Activated CD4-positive, alpha-beta T cell treated with anti-CD3 and anti-CD28 coated beads, Interleukin-2, amount 50 U/mL, for 24 hours (primary cell): ENCODE data around the gene FTO.

Experiments
- DNase-seq, 2 donors: peaks; one replicate each; pipeline ENCODE4 v3.0.0-alpha.2; 2020; ENCODE audit warnings: low read depth in 1 of 2, low spot score in 1 of 2

The FTO gene

DNA sequence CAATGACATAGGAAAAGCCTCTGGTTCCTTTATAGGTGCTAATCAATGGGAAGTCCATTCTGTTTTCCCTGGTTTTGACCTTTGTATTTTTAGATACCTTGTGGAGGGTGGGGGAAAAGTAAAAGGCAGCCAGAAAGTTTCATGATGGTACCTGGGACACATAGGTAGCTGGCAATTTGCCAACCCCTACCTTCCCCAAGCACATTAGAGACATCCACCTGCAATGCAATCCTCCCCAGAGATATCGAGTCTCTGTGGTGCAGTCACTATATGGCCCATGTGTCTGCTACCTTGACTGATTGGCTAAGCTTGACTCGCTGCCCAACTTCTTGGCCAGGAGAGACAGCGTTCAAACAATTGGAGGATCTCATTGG is 496.2 kb downstream of the FTO start:
- DNase-seq = no peak

DNA sequence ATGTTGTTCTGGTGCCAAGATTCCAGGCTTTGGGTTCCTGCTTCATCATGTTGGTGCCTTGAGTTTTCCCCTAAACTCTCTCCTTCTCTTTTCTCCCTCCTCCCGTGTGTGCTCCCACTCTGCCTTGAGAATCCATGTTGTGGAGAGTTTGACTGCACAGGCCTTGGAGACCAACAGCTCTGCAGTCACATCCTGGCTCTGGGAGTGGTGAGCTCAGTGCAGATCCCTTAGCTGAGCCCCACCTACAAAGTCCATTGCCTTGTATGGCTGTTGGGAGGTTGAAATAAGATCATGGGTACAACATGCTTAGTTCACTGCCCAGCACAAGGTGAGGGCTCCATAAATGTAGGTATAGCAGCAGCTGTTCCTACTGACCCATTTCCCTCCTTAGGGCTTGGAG is 496.8 kb downstream of the FTO start:
- DNase-seq = no peak

DNA sequence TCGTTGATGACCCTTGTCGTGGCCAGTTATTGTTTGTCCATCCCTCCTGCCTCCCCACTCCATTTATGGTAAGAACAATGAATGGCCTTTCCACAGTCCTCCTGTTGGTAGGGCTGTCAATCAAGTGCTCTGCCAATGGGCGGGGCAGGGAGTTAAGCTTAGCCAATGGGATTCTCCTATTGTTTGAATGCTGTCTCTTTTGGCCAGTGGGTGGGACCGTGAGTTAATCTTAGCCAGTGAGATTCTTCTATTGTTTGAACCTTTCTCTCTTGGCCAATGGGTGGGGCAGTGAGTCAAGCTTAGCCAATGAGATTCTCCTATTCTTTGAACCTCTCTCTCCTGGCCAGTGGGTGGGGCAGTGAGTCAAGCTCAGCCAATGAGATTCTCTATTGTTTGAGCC is 497.2 kb downstream of the FTO start:
- DNase-seq = no peak
